Activated CD4-positive, alpha-beta T cell treated with anti-CD3 and anti-CD28 coated beads for 36 hours (primary cell): ENCODE data around the gene ELP2. TPM values are rescaled to one million over a fixed set of nuclear protein-coding genes. Genes with fewer than 3 reads are reported as not detected.
A peak's percentile ranks its signal among the peaks of the same experiment; 100 is the strongest.

Experiments used
- ATAC-seq: fragments of 200-7000 bp; cut with Tn5 transposase; one replicate; pipeline ENCODE4 v1.10.0; 2021; ENCODE audit warnings: mild to moderate bottlenecking, moderate library complexity
- CTCF ChIA-PET: fragments of 350-600 bp; sonication (Branson Sonifier 250); formaldehyde crosslinking; loops from one replicate; lab custom pipeline; 2021; ENCODE audit warnings: antibody characterized with exemption; lab: Charles Lee
- POLR2A ChIA-PET: fragments of 350-600 bp; sonication (Branson Sonifier 250); formaldehyde crosslinking; loops from one replicate; lab custom pipeline; 2021; ENCODE audit warnings: antibody characterized with exemption, inconsistent platforms; lab: Charles Lee
- DNase-seq: peaks from one replicate; pipeline ENCODE4 v3.0.0-alpha.2; 2020
- H3K27ac Mint-ChIP-seq: one replicate; pipeline ENCODE4 v1.8.0; 2021; ENCODE audit warnings: mixed read lengths
- H3K27me3 Mint-ChIP-seq: one replicate; pipeline ENCODE4 v1.8.0; 2021; ENCODE audit warnings: mixed read lengths
- H3K36me3 Mint-ChIP-seq: one replicate; pipeline ENCODE4 v1.8.0; 2021; ENCODE audit warnings: low read depth, mixed read lengths
- H3K4me1 Mint-ChIP-seq: one replicate; pipeline ENCODE4 v1.8.0; 2021; ENCODE audit warnings: mixed read lengths
- H3K4me3 Mint-ChIP-seq: one replicate; pipeline ENCODE4 v1.8.0; 2021; ENCODE audit warnings: mild to moderate bottlenecking, moderate library complexity, mixed read lengths
- H3K9me3 Mint-ChIP-seq: one replicate; pipeline ENCODE4 v1.8.0; 2021; ENCODE audit warnings: low read depth, mixed read lengths
- intact Hi-C, 2 experiments: fragments of 100-400 bp; cut with DNase I in 1 of 2; cut with micrococcal nuclease in 1 of 2; formaldehyde crosslinking; loops; one replicate each; pipeline versions ENCODE4 v1.14.2 to v1.15.1; 2022 to 2024; cut with DNase I, micrococcal nuclease
- total RNA-seq, 2 experiments: library from RNA; stranded (reverse); gene quantifications; one replicate each; pipeline ENCODE4 v1.2.3, GENCODE V29; 2021

The ELP2 gene
- total RNA-seq, 2 experiments from 2014 or later, result 76.5 to 114 TPM

DNA sequence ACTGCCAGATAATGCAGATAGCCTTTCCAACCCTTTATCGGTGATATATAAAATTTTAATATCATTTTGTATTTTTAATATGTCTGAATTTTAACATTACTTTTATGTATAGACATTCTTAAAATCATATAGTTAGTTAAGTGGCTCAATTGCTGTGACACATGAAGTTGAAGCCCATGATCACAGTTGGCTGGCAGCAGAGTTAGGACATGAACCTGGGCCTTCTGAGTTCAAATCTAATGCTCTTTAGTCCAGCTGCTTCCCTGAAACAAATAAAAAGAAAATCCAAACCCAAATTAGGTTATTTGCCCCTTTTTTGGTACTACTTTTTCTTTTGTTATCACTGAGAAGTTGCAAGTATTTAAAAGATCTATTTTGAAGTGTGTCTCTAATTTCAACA is 5.6 kb downstream of the ELP2 start:
- POLR2A ChIA-PET, result no interaction called here

DNA sequence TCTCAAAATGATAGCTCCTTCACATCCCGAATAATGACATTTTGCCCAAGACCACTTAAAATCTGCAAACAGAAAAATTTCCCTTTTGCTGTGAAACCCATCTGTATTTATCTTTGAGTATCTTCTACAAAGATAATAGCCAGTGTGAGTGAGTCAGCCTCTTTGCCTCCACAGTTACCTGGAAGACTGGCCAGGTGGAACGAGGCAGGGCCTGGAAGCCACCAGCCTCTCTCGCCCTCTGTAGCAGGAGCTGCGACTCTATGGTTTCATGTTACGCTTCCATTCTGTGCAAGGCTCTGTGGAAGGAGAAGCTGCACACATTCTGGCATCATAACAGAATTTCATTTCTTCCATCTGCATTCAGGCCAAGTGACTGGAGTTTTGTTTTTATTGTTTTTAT is 9.5 kb downstream of the ELP2 start:
- no peak overlapping the region for H3K27ac Mint-ChIP-seq
- ChIA-PET CTCF (interaction anchor here (0.6 to 1.1 kb wide), 4 partner anchors 10 to 763 kb away, joined by 3 read pairs; partner anchors contain the start of gene SLC39A6), POLR2A (interaction anchor here (0.6 kb wide), 2 partner anchors 16 to 147 kb away, joined by 3 to 8 read pairs; no protein-coding TSS in a partner anchor)
- no peak overlapping the region for H3K4me3 Mint-ChIP-seq
- no peaks in the 10 kb centered on the region for H3K27me3 Mint-ChIP-seq
- H3K36me3 Mint-ChIP-seq, result peaks cover 36% of the 10 kb centered on the region
- ATAC-seq (no peak), DNase-seq (no peak)
- H3K4me1 Mint-ChIP-seq, result peaks cover 11% of the 10 kb centered on the region
- intact Hi-C loops, result loop anchor here in 1 of 2 experiments (10.0 kb wide), 1 partner anchor 124 kb away; no protein-coding TSS in a partner anchor
- H3K9me3 Mint-ChIP-seq, result no peaks in the 10 kb centered on the region

More for the DNA sequence above, 5.6 kb downstream of the ELP2 start:
- Mint-ChIP-seq H3K36me3 (peaks cover 40% of the 10 kb centered on the region), H3K4me3 (no peak overlapping the region), H3K27ac (peak overlapping the region; percentile 20), H3K4me1 (peaks cover 31% of the 10 kb centered on the region), H3K27me3 (no peaks in the 10 kb centered on the region), H3K9me3 (no peaks in the 10 kb centered on the region)
- CTCF ChIA-PET, result no interaction called here
- intact Hi-C loops, result loop anchor here in 1 of 2 experiments (10.0 kb wide), 1 partner anchor 120 kb away; no protein-coding TSS in a partner anchor
- no peak for DNase-seq
- no peak for ATAC-seq

DNA sequence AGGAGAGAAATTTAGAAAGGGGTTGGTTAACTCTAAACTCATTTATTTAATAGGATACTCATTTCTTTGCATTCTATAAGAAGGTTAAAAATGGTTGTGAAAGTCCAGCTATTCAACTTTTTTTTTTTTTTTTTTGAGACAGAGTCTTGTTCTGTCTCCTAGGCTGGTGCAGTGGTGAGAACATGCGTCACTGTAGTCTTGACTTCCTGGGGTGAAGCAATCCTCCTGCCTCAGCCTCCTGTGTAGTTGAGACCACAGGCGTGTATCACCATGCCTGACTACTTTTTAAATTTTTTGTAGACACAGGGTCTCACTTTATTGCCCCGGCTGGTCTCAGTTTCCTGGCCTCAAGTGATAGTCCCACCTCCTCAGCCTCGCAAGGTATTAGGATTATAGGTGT is 11.9 kb downstream of the ELP2 start:
- H3K4me3 Mint-ChIP-seq, result no peak overlapping the region
- H3K27ac Mint-ChIP-seq, result no peak overlapping the region
- intact Hi-C loops, result no loop called here
- no peaks in the 10 kb centered on the region for H3K27me3 Mint-ChIP-seq
- no peaks in the 10 kb centered on the region for H3K9me3 Mint-ChIP-seq
- CTCF ChIA-PET, result no interaction called here
- POLR2A ChIA-PET, result no interaction called here
- peaks cover 7% of the 10 kb centered on the region for H3K4me1 Mint-ChIP-seq
- ATAC-seq (peak; percentile 70), DNase-seq (peak; percentile 26)
- H3K36me3 Mint-ChIP-seq, result peaks cover 48% of the 10 kb centered on the region

DNA sequence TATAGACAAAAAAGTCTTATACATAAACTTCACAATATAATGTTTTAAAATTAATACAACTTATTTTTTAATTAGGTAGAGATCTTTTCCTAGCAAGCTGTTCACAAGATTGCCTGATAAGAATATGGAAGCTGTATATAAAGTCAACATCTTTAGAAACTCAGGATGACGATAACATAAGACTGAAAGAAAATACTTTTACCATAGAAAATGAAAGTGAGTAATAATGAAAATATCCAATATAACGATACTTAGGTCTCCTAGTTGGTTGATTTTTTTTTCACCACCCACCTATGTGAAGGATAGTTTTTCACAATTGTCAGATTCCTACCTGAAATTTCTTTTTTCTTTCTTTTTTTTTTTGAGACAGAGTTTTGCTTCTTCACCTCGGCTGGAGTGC is 13.1 kb downstream of the ELP2 start:
- Mint-ChIP-seq H3K4me3 (no peak overlapping the region), H3K9me3 (no peaks in the 10 kb centered on the region), H3K27ac (no peak overlapping the region), H3K27me3 (no peaks in the 10 kb centered on the region), H3K36me3 (peaks cover 52% of the 10 kb centered on the region), H3K4me1 (peaks cover 7% of the 10 kb centered on the region)
- peak; percentile 64 for ATAC-seq
- intact Hi-C loops, result no loop called here
- DNase-seq, result no peak
- CTCF ChIA-PET, result interaction anchor here (0.7 to 1.8 kb wide), 4 partner anchors 14 to 47 kb away, joined by 3 to 5 read pairs (median 4); no protein-coding TSS in a partner anchor
- POLR2A ChIA-PET, result interaction anchor here (0.8 kb wide), 1 partner anchor 13 kb away, joined by 7 read pairs; the partner anchor contains the start of gene ELP2

DNA sequence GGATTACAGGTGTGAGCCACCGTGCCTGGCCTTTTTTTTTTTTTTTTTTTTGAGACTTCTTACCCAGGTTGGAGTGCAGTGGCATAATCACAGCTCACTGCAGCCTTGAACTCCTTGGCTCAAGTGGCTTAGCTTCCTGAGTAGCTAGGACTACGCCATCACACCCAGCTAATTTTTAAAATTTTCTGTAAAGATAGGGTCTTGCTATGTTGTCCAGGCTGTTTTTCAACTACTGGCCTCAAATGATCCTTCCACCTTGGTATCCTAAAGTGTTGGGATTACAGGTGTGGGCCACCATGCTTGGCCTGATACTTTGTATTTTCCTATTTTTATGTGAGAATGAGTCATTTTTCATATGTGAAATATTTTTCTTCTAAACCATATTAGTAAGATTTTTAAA is 13.7 kb downstream of the ELP2 start:
- intact Hi-C loops, result no loop called here
- ATAC-seq (no peak), DNase-seq (no peak)
- Mint-ChIP-seq H3K36me3 (peaks cover 51% of the 10 kb centered on the region), H3K27ac (no peak overlapping the region), H3K4me1 (peaks cover 7% of the 10 kb centered on the region), H3K4me3 (no peak overlapping the region), H3K9me3 (no peaks in the 10 kb centered on the region), H3K27me3 (no peaks in the 10 kb centered on the region)
- CTCF ChIA-PET, result interaction anchor here (1.2 to 1.8 kb wide), 3 partner anchors 21 to 48 kb away, joined by 4 to 5 read pairs (median 5); no protein-coding TSS in a partner anchor
- POLR2A ChIA-PET, result interaction anchor here (0.7 kb wide), 1 partner anchor 67 kb away, joined by 3 read pairs; no protein-coding TSS in a partner anchor

DNA sequence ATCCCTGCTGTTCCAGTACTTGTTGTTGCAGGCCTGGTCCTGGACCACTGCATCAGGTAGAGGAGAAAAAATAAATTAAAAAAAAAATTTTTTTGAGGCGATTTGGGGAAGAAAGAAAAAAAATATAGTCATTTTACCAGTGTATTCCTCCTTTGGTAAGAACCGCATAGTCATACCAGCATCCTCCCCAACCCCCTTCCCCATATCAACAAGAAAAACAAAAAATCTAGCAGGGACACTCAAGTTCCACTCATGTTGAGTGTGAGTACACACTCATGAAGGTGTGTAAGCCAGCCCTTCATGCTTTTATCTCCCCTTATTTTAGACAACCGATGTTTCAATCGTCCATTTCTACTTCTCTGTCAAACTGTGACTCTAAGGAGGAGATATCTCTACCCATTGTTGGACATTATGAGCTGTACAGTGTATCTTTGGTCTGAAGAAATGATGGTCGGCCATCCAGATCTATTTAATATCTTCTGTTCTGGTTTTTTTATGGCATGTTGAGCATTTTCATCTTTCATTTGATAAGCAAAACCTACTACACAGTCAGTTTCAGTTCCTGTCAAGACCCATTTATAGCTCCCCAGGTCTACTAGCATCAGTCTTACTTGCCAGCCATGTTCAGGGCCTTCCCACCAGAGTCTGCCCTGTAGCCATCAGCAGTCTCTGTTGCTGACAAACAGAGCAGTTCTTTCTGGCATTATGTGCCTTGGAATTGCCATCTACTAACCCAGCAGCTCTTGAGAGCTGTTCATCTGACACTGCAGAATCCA is 20.0 kb downstream of the ELP2 start:
- H3K4me1 Mint-ChIP-seq, result peaks cover 3% of the 10 kb centered on the region
- intact Hi-C loops, result no loop called here
- H3K27ac Mint-ChIP-seq, result no peak overlapping the region
- ChIA-PET POLR2A (no interaction called here), CTCF (interaction anchor here (1.1 to 1.4 kb wide), 3 partner anchors 10 to 54 kb away, joined by 3 to 4 read pairs (median 3); partner anchors contain the start of gene SLC39A6)
- H3K4me3 Mint-ChIP-seq, result no peak overlapping the region
- DNase-seq (no peak), ATAC-seq (no peak)
- no peaks in the 10 kb centered on the region for H3K27me3 Mint-ChIP-seq
- peaks cover 70% of the 10 kb centered on the region for H3K36me3 Mint-ChIP-seq
- no peaks in the 10 kb centered on the region for H3K9me3 Mint-ChIP-seq

DNA sequence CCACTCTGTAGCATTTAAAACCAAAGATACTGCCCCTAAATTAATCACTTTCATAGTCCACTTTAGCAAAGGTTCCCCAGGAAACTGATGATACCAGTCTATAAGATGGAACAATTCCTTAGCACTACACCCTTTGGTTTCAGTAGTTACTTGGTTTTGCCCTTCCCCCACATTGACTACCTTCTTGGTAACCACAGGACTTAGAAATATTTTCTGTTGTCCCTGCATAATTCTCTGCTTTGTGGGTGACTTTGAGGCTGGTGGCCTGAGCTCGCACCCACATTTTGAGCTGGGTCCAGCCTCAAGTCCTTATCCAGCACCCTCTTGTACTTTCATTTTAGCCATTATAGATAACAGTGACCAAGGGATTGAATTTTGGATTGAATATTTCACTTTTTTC is 23.1 kb downstream of the ELP2 start:
- POLR2A ChIA-PET, result no interaction called here
- CTCF ChIA-PET, result no interaction called here
- Mint-ChIP-seq H3K4me1 (peaks cover 7% of the 10 kb centered on the region), H3K4me3 (no peak overlapping the region), H3K27ac (no peak overlapping the region), H3K27me3 (no peaks in the 10 kb centered on the region), H3K36me3 (peaks cover 64% of the 10 kb centered on the region), H3K9me3 (no peaks in the 10 kb centered on the region)
- intact Hi-C loops, result no loop called here
- ATAC-seq, result no peak
- DNase-seq, result no peak

DNA sequence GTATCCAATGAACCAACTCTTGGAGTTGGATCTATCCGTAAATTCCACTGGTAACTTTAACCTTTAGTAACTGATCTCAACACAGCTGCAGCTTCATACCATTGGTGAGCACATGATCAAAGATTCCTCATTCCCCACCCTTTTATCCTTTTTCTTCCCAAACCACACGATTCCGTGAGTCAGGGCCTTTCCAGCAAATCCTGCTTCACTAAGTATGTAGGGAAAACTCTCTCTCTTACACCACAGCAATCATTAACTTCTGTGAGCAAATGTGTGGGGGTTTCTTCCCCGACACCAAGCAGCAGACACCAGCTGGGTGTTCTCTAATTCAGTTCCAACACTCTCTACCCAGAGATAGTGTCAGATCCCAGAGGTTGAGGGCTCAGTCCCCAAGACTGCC is 23.5 kb downstream of the ELP2 start:
- peaks cover 62% of the 10 kb centered on the region for H3K36me3 Mint-ChIP-seq
- H3K27ac Mint-ChIP-seq, result no peak overlapping the region
- ChIA-PET POLR2A (no interaction called here), CTCF (no interaction called here)
- DNase-seq (no peak), ATAC-seq (no peak)
- H3K9me3 Mint-ChIP-seq, result no peaks in the 10 kb centered on the region
- no peaks in the 10 kb centered on the region for H3K27me3 Mint-ChIP-seq
- intact Hi-C loops, result no loop called here
- H3K4me3 Mint-ChIP-seq, result no peak overlapping the region
- peaks cover 7% of the 10 kb centered on the region for H3K4me1 Mint-ChIP-seq

DNA sequence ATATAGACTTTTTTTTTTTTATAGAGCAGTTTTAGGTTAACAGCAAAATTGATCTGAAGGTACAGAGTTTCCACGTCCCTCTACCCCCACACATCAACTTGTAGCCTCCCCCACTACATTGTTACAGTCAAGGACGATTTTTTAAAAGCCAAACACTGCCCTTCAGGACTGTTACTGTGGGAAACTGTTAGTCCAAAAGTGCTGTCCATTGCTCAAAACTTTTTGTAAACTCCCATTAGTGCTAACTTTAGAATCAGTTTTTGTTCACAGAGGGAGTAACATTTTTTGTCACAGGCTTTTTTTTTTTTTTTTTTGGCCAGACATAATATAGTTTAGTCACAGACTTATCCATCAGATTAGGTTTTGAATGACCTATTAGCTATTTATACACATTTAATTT is 24.1 kb downstream of the ELP2 start:
- CTCF ChIA-PET, result no interaction called here
- Mint-ChIP-seq H3K9me3 (no peaks in the 10 kb centered on the region), H3K4me1 (peaks cover 9% of the 10 kb centered on the region), H3K4me3 (no peak overlapping the region), H3K27ac (no peak overlapping the region), H3K27me3 (no peaks in the 10 kb centered on the region), H3K36me3 (peaks cover 62% of the 10 kb centered on the region)
- POLR2A ChIA-PET, result interaction anchor here (0.7 kb wide), 1 partner anchor 132 kb away, joined by 7 read pairs; no protein-coding TSS in a partner anchor
- DNase-seq, result no peak
- no peak for ATAC-seq
- intact Hi-C loops, result no loop called here

DNA sequence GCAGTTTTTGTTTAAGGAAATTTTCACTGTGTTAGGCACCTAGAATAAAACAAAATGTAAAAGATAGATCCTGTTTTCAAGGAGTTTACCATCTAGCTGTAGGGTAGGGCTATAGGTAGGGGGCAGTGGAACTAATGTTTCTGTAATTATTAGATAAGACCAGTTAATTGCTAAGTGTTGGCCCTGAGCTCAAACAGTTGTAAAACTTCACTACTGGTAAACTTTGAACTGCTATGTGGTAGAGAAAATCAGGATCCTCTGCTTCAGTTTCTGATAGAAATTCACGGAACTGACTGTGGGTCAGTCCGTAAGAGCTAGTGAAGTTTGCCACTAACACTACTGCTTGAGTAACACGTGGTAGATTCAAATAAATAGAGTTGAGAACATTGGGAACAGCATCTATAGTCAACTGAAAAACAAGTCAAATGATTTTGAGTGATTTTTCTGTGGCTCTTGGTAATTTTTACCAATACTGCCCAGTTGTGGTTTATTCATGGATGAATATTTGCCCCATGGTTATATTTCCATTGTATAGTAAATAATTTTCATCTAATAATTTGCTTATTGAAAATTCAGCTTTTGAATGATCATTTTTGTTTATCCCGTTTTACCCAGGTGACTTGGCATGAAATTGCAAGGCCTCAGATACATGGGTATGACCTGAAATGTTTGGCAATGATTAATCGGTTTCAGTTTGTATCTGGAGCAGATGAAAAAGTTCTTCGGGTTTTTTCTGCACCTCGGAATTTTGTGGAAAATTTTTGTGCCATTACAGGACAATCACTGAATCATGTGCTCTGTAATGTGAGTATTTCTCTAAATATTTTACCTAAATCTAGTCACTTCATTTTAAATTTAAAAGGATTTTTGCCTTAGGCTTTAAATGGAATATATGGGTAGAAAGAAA is 26.4 kb downstream of the ELP2 start:
- Mint-ChIP-seq H3K27ac (no peak overlapping the region), H3K4me3 (no peak overlapping the region), H3K36me3 (peaks cover 58% of the 10 kb centered on the region), H3K4me1 (peaks cover 19% of the 10 kb centered on the region), H3K27me3 (no peaks in the 10 kb centered on the region), H3K9me3 (no peaks in the 10 kb centered on the region)
- ATAC-seq, result no peak
- ChIA-PET POLR2A (no interaction called here), CTCF (interaction anchor here (0.6 to 1.5 kb wide), 6 partner anchors 10 to 651 kb away, joined by 3 to 7 read pairs (median 4); no protein-coding TSS in a partner anchor)
- intact Hi-C loops, result no loop called here
- no peak for DNase-seq

DNA sequence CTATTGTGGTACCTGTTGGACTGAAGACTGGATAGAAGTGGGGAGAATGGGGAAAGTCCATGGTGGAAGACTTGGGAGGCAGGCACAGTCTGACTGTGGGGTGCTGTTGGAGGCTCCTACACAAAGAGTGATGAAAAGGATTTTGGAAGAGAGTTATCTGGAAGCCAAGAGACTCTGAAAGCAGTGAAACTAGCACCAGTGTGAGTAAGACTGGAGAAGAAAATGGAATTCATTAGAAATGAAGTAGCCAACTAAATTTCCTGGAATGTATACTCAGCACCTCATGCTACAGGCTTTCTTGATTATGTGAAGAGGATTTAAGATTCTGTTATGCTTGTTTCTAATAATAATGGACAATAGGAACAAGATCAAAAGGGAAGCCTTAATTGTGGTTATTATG is 27.7 kb downstream of the ELP2 start:
- no peaks in the 10 kb centered on the region for H3K27me3 Mint-ChIP-seq
- H3K27ac Mint-ChIP-seq, result peak overlapping the region; percentile 63
- ChIA-PET POLR2A (no interaction called here), CTCF (interaction anchor here (1.2 kb wide), 1 partner anchor 11 kb away, joined by 7 read pairs; no protein-coding TSS in a partner anchor)
- no peak overlapping the region for H3K4me3 Mint-ChIP-seq
- ATAC-seq (no peak), DNase-seq (no peak)
- peaks cover 21% of the 10 kb centered on the region for H3K4me1 Mint-ChIP-seq
- no peaks in the 10 kb centered on the region for H3K9me3 Mint-ChIP-seq
- intact Hi-C loops, result no loop called here
- H3K36me3 Mint-ChIP-seq, result peaks cover 61% of the 10 kb centered on the region
